ENCODE data around the gene NRL. TPM values are rescaled to one million over a fixed set of nuclear protein-coding genes. Genes with fewer than 3 reads are reported as not detected.

The NRL gene
- total RNA-seq, 1 experiment from 2014 or later = 2.5 TPM

GRCh38 chr14:24117179-24117578 lies 2.4 kb upstream of the NRL start:
- H3K9me3 ChIP-seq (ENCODE audit: control insufficient read depth, low read depth, low read length) = no peaks in the 10 kb centered on the region
- no peak for DNase-seq
- no peak overlapping the region for H3K4ac ChIP-seq (ENCODE audit: low read depth, low read length)
- no peak overlapping the region for H3K9ac ChIP-seq (ENCODE audit: extremely low read depth, insufficient read length, low read length)
- Mint-ChIP-seq H3K4me3 (no peak overlapping the region), H3K36me3 (ENCODE audit: insufficient read depth in 1 of 3, low read depth in 3 of 3) (peaks cover 21 to 57% (median 52%) of the 10 kb centered on the region in 3 experiments; a peak in 6 of 7 replicates), H3K27me3 (ENCODE audit: low read depth) (peaks cover 3% of the 10 kb centered on the region; the same call in 1 of the 2 replicates), H3K4me1 (peaks cover 12 to 15% of the 10 kb centered on the region in 2 experiments), H3K9me3 (no peaks in the 10 kb centered on the region; a peak in 1 of 5 replicates), H3K27ac (no peak overlapping the region)
- no peak overlapping the region for H3K56ac ChIP-seq (ENCODE audit: insufficient read length, low read depth, low read length)
- no peak overlapping the region for H4K5ac ChIP-seq (ENCODE audit: insufficient read length, low read depth, low read length)
- H3K14ac ChIP-seq (ENCODE audit: insufficient read depth, low read length) = no peak overlapping the region
- no peak overlapping the region for H3K18ac ChIP-seq (ENCODE audit: insufficient read length, low read depth, low read length)
- no peaks in the 10 kb centered on the region for H3K4me1 ChIP-seq (ENCODE audit: insufficient read depth, low read length)
- H2BK20ac ChIP-seq (ENCODE audit: low read depth, low read length, poor library complexity, severe bottlenecking) = no peak overlapping the region
- H3K79me2 ChIP-seq (ENCODE audit: insufficient read depth, low read length) = no peaks in the 10 kb centered on the region
- no peak overlapping the region for H4K91ac ChIP-seq (ENCODE audit: insufficient read length, low read depth, low read length)
- H2AK5ac ChIP-seq (ENCODE audit: insufficient read length, low read length) = no peak overlapping the region
- no peaks in the 10 kb centered on the region for H3K79me1 ChIP-seq (ENCODE audit: insufficient read depth, low read depth, low read length, poor library complexity, severe bottlenecking)
- H3K27me3 ChIP-seq (ENCODE audit: insufficient read depth, low read length) = no peaks in the 10 kb centered on the region
- H3T11ph ChIP-seq (ENCODE audit: low read length) = no peak overlapping the region
- no peak overlapping the region for H2BK120ac ChIP-seq (ENCODE audit: low read depth, low read length, poor library complexity, severe bottlenecking)
- H4K20me1 ChIP-seq (ENCODE audit: control insufficient read depth, insufficient read depth, insufficient read length) = no peaks in the 10 kb centered on the region
- H2BK15ac ChIP-seq (ENCODE audit: low read depth, low read length) = no peak overlapping the region
- no peak overlapping the region for H3K27ac ChIP-seq (ENCODE audit: insufficient read length, low read depth, low read length)
- no peak overlapping the region for H2BK12ac ChIP-seq (ENCODE audit: insufficient read length, low read depth, low read length)
- WGBS (ENCODE audit: extremely low coverage, insufficient read length, low lambda C conversion rate) = no CpG with 5 or more reads among the region's 6 CpGs
- H3K23me2 ChIP-seq (ENCODE audit: insufficient read length, low read depth, low read length, poor library complexity, severe bottlenecking) = peaks cover 13% of the 10 kb centered on the region
- no peak overlapping the region for H4K8ac ChIP-seq (replicated peaks; ENCODE audit: insufficient read length, low read depth, low read length)
- H2AFZ ChIP-seq (ENCODE audit: low read length) = no peak overlapping the region
- H2BK5ac ChIP-seq (ENCODE audit: insufficient read length, low read length) = no peak overlapping the region
- no peak for TF ChIP-seq CTCF (conservative IDR thresholded peaks at IDR 0.05)
- H3K23ac ChIP-seq (ENCODE audit: insufficient read length, low read depth, low read length) = no peak overlapping the region
- no peak overlapping the region for H3K4me2 ChIP-seq (ENCODE audit: insufficient read depth, insufficient read length, low read length)

Data from H9 (cell line).